RWPE1 (cell line): ENCODE results near the gene CAPZB.

Source experiments
- CTCF ChIA-PET: fragments of 350-600 bp; sonication (Branson Sonifier 250); formaldehyde crosslinking; extraction: SDS; loops from one replicate; lab custom pipeline; 2021; lab: Yijun Ruan, JAX
- POLR2A ChIA-PET: fragments of 400-600 bp; formaldehyde crosslinking; extraction: SDS; loops from one replicate; lab custom pipeline; 2020; ENCODE audit warnings: antibody characterized with exemption; ENCODE audit not compliant: low non-redundant PET; lab: Yijun Ruan, JAX
- DNase-seq: peaks from one replicate; pipeline ENCODE4 v3.0.0; 2012; ENCODE audit warnings: low spot score
- H3K27ac ChIP-seq: fragments of 450-650 bp; 2 replicates; pipeline ENCODE4 v1.5.1; 2017
- TF ChIP-seq, protein P1 (sequence below): fragments of 450-650 bp; conservative IDR thresholded peaks from 2 replicates; pipeline ENCODE4 v1.5.1; 2017; ENCODE audit warnings: low read depth, mild to moderate bottlenecking

CAPZB gene

DNA sequence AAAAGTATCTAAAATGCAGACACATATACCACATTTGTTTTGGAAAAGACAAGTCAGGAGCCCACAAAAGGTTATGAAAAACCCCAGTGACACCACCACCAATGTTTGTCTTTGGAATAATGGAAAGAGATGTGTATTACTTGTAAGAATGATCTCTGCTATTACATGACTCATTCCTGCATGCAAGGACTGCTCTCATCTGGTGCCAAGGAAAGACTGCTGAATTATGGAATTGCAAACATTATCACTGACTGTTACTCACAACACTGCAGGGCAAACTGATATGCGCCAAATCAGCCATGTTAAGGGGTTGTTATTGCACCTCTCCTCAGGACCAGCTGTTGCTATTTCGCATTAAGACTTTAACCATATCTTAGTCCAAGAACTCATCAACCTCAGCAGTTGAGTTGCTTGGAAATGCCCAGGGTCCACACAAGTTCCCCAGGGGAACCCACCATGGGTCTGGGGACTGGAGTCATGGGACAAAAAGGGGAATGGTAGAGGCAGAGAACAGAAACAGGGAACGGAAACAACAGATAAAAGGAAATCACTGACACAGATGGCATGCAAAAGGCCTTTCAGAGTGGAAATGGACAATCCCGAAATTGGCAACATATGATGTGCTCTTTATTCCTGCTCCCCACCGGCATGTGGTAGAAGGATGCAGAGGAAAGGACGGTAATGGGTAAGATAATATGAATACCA is 34.4 kb downstream of the CAPZB start:
- CTCF ChIA-PET: interaction anchor here (0.6 to 0.9 kb wide), 2 partner anchors 37 to 45 kb away, joined by 3 to 5 read pairs; no protein-coding TSS in a partner anchor
- H3K27ac ChIP-seq: peak overlapping the region; percentile 70
- TF ChIP-seq, protein P1, sequence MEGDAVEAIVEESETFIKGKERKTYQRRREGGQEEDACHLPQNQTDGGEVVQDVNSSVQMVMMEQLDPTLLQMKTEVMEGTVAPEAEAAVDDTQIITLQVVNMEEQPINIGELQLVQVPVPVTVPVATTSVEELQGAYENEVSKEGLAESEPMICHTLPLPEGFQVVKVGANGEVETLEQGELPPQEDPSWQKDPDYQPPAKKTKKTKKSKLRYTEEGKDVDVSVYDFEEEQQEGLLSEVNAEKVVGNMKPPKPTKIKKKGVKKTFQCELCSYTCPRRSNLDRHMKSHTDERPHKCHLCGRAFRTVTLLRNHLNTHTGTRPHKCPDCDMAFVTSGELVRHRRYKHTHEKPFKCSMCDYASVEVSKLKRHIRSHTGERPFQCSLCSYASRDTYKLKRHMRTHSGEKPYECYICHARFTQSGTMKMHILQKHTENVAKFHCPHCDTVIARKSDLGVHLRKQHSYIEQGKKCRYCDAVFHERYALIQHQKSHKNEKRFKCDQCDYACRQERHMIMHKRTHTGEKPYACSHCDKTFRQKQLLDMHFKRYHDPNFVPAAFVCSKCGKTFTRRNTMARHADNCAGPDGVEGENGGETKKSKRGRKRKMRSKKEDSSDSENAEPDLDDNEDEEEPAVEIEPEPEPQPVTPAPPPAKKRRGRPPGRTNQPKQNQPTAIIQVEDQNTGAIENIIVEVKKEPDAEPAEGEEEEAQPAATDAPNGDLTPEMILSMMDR: no peak
- POLR2A ChIA-PET: no interaction called here
- DNase-seq: peak; percentile 90

DNA sequence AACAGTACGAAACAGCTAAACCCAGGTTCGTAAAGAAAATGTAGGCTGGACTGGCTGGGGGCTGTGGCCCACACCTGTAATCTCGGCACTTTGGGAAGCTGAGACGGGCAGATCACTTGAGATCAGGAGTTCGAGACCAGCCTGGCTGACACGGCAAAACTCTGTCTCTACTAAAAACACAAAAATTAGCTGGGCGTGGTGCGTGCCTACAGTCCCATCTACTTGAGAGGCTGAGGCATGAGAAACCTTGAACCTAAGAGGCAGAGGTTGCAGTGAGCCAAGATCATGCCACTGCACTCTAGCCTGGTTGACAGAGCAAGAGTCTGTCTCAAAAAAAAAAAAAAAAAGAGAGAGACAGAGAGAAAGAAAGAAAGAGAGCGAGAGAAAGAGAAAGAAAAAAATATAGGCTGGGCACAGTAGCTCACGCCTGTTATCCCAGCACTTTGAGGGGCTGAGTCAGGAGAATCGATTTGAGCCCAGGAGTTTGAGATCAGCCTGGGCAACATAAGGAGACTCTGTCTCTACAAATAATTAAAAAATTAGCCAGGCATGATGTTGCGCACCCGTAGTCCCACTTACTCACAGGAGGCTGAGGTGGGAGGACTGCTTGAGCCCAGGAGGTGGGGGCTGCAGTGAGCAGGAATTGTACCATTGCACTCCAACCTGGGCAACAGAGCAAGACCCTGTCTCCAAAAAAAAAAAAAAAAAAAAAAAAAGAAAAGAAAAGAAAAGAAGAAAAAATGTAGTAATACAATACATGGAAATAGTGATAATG is 35.7 kb downstream of the CAPZB start:
- no peak for DNase-seq
- H3K27ac ChIP-seq: peak overlapping the region; percentile 82
- ChIA-PET CTCF (interaction anchor here (0.7 kb wide), 1 partner anchor 17 kb away, joined by 3 read pairs; no protein-coding TSS in a partner anchor), POLR2A (no interaction called here)
- TF ChIP-seq, protein P1: no peak

DNA sequence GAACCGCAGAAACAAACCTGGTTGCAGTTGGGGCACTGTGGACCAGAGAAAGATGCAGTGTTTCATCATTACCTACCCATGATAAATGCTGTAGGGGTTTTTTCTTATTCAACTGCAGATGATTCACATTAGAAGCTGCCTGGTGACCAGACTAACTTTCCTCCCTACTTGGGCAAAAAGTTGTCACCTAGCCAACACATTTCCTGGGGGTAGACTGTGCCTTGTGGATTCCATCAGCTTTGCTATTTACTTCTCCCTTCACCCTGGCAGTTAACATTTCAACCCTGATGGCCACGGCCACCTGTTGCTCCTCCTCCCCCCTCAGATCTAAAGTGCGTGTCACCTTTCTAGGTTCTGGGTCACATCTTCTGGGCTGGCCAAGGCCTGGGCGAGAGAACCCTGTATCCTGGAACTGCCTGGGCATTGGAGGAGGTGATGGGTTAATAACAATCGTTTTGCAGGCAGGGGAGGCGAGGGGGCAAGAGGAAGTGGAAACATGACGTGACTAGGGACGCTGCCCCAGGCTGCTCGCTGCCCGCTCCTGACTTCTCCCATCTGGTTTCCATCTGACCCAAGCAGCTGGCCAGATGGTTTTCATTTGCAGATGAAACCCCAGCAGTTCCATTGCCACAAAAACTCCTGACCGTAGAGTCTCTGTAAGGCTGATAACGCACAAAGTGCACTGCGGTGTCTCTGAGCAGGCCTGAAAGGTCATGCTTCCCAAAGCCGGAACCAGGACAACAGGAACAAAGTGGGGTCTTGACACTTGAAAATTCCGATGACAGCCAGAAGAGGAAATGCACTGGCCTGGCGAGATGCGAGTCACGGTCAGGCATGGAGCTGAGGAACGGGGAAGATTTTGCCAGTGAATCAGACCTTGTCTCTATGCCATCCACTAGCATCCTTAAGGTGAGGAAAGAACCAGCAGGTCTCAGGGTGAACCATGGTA is 36.6 kb downstream of the CAPZB start:
- POLR2A ChIA-PET: no interaction called here
- CTCF ChIA-PET: interaction anchor here (0.7 kb wide), 1 partner anchor 16 kb away, joined by 3 read pairs; no protein-coding TSS in a partner anchor

DNA sequence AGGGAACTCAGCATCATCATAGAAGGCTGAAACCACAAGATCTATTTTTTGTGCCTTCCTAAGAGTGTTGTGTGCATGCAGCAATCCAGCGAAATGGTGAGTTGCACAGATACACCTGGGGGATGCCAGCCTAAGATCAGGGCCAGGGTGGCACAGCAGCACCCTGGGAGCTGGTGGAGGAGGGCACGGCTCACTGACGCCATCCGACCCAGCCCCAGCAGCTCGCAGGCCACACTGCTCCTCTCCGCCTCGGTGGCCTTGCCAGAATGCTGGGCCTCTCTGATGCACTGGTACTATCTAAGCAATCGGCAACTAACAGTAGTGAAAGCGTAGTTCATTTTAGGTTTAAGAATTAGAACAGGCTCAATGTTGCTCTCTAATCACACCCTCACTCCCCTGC is 37.8 kb downstream of the CAPZB start:
- CTCF ChIA-PET: interaction anchor here (0.7 kb wide), 1 partner anchor 8 kb away, joined by 3 read pairs; no protein-coding TSS in a partner anchor
- DNase-seq: no peak
- H3K27ac ChIP-seq: peak overlapping the region; percentile 82
- TF ChIP-seq, protein P1: no peak
- POLR2A ChIA-PET: interaction anchor here (0.6 kb wide), 1 partner anchor 39 kb away, joined by 10 read pairs; no protein-coding TSS in a partner anchor

More for the DNA sequence above, 36.6 kb downstream of the CAPZB start:
- peak overlapping the region; percentile 82 for H3K27ac ChIP-seq
- TF ChIP-seq, protein P1: no peak
- DNase-seq: peak; percentile 82

DNA sequence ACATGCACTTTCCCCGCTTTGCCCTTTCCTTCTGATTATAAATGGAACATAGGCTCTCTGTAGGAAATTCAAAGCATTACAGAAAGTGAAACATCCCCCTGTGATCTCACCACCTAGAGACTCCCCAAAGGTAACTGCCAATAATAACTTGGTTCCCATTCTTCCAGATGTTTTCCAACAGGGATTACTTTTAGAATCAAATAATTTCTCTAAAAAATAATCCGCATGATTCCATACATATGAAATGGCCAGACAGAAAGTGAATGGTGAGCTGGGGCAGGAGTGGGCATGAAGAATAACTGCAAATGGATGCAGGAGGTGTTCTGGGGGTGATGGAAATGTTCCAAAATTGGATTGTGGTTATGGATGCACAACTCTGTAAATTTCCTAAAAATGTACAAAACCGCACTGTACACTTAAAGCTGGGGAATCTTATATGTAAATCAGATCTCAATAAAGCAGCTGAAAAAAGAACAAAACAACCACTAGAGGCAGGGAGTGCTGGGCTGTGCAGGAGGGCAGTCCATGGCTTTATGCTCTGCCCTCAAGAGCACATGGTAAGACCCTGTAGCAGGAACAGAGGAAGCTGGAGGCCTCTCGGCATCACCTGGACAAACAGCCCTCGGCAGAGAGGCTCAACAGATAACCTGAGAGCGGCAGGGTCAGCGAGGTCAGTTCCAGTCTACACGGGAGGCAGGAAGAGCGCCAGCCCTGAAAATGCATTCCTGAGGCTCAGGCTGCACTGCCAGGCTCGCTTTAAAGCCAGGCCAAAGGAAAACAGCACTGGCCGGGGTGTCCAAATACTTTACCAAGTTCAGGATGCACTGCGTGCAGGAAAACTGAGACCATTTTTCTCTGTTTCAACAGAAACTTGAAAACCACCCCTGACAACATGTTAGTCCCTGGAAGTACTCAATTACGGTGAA is 39.7 kb downstream of the CAPZB start:
- CTCF ChIA-PET: interaction anchor here (0.5 to 1.1 kb wide), 4 partner anchors 9 to 99 kb away, joined by 3 to 5 read pairs (median 3); no protein-coding TSS in a partner anchor
- peak overlapping the region; percentile 81 for H3K27ac ChIP-seq
- POLR2A ChIA-PET: no interaction called here
- DNase-seq: no peak
- TF ChIP-seq, protein P1: peak; percentile 54; the same call in 1 of the 2 replicates
